ENCODE results near the gene TMEM30A.

Gene TMEM30A

DNA sequence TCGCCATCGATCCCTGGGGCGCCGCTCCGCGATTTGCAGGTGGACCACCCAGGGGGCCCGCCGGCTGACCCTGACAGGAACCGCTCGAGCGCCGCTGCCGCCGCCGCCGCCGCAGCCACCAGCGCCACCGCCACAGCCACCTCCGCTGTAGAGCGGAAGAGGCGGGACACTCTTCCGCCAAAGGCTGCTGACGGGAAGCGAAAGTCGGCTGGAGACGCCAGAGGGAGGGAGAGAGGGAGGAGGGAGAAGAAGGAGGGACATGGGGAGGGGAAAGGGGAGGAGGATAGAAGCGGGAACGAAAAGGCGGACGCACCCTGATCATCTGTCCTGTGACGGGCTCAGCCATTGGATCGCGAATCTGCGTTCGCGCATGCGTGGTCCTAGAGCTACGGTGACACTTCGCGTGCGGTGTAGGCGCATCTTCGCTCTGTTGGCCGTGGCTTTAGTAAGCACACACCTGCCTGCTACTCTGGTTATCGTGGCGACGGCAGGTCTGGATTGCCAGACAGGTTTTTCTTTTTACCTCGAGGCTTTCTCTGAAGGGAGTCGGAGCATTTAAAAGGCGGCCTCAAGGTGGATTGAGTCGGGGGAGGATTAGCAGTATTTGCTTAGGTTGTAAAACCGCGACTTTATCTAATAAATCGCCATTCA, at the start of gene TMEM30A:
TSS of gene TMEM30A (minus strand) at position 161 of the 651 bp plus-strand sequence. CDS start at position 7, 154 bp downstream.
- DNase-seq (ENCODE audit: low read depth in 2 of 3, low spot score in 2 of 3) = peak; percentile 70 to 88 (median 82)

DNA sequence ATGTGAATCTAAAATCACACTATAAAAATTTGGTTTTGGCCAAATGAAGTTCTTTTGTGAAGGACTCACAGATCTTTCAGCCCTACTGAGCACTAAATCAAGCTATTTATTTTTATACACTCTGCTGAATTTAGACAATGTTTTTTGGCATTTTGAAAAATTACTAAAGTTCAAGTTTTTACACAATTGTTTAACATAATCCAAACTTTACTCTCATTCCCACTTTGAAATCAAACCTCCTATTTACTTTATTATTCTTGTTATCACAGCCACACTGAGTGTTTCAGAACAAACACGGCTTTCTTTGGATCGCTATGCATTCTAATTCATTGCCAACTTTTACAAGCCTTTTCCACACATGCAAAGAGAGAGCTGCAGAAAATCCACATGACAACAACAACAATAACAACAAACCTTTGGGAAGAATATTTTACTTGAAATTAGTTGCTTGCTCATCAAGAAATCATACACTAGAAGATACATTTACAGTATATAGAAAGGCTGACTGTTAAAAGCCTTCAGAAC, 49.1 kb upstream of the TMEM30A start:
- no peak for DNase-seq (ENCODE audit: low read depth in 2 of 3, low spot score in 2 of 3)

- DNase-seq (ENCODE audit: low read depth in 2 of 3, low spot score in 2 of 3) = no peak
Observed at GRCh38 chr6:75331151-75331550, 46.6 kb upstream of the TMEM30A start.

DNA sequence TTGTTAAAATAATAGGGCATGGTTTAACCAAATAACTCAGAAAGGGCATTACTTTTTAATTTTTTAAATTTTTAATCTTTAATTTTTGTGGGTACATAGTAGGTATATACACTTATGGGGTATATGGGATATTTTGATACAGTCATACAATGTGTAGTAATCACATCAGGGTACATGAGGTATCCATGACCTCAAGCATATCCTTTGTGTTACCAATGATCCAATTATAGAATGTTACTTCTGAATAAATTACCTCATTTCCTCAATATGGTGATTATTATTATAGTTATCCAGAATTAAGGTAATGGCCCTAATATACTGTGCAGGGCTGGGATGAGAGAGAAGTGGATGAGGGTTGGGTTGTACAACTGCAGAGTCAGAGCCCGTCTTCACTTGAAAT, 45.1 kb upstream of the TMEM30A start:
- DNase-seq (ENCODE audit: low read depth in 2 of 3, low spot score in 2 of 3) = no peak

GRCh38 chr6:75327807-75328206, 43.2 kb upstream of the TMEM30A start:
- DNase-seq (ENCODE audit: low read depth in 2 of 3, low spot score in 2 of 3) = no peak

GRCh38 chr6:75326557-75327258, 42.1 kb upstream of the TMEM30A start:
- no peak for DNase-seq (ENCODE audit: low read depth in 2 of 3, low spot score in 2 of 3)

- no peak for DNase-seq (ENCODE audit: low read depth in 2 of 3, low spot score in 2 of 3)
Observed at GRCh38 chr6:75318900-75319299, 34.3 kb upstream of the TMEM30A start.

GRCh38 chr6:75317503-75318206, 33.1 kb upstream of the TMEM30A start:
- DNase-seq (ENCODE audit: low read depth in 2 of 3, low spot score in 2 of 3) = no peak

DNA sequence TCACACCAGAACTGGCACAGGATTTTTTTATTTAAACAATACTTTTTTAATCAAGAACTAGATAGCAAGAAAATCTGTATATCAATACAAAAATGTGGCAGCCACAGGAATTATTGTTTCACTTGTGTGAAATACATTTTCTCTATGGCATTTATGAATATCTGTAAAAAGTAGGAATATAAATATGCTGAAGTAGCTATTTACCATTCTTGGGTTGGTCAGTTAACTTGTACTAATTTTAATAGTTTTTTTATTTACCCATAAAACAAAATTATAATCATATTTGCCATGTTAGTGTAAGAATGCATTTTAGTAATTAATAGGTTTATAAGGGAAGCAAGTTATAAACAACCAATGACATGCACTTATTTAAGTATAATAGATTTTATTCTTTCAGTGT, 31.4 kb upstream of the TMEM30A start:
- no peak for DNase-seq (ENCODE audit: low read depth in 2 of 3, low spot score in 2 of 3)

- no peak for DNase-seq (ENCODE audit: low read depth in 2 of 3, low spot score in 2 of 3)
Observed at GRCh38 chr6:75308250-75308988, 23.8 kb upstream of the TMEM30A start.

GRCh38 chr6:75307364-75308004, 22.9 kb upstream of the TMEM30A start:
- no peak for DNase-seq (ENCODE audit: low read depth in 2 of 3, low spot score in 2 of 3)

DNA sequence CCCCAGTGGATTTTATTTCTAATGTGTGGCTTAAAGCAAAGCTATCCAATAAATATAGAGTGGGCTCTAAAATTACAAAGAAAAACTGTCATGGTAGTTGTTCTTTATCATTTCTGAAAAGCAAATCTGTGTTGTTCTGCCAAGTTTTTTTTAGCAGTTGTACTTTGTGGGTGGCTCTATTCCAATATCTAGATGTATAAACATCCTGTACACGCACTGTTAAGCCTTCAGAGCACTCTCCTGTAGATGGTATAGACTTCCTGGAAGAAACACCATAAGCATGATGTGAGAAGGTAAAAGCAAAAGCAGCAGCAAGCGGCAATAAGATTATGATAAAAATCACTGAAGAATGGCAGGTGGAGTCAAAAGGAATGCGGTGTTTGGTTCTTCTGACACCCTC, 21.5 kb upstream of the TMEM30A start:
- no peak for DNase-seq (ENCODE audit: low read depth in 2 of 3, low spot score in 2 of 3)

- no peak for DNase-seq (ENCODE audit: low read depth in 2 of 3, low spot score in 2 of 3)
Observed at GRCh38 chr6:75305573-75305972, 21.0 kb upstream of the TMEM30A start.

DNA sequence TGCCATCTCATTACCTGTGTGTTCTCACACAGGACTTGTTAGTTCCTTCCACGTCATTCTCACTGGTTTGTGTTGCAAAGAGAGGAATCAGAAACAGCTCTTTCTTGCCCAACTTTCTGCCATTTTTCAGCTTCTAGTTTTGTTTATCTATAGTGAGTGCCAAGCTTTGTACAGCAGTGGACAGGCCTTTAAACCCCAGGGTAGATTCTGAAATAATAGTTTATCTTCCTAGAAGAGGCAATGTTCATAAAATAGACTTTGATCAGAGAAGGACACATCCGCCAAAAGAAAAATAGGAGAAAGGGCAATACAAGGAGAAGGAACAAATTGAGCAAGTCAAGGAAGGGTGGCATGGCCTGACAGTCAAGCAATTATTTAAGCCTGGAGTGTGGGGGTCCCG, 17.7 kb upstream of the TMEM30A start:
- DNase-seq (ENCODE audit: low read depth in 2 of 3, low spot score in 2 of 3) = no peak

GRCh38 chr6:75301537-75301936, 16.9 kb upstream of the TMEM30A start:
- DNase-seq (ENCODE audit: low read depth in 2 of 3, low spot score in 2 of 3) = no peak

GRCh38 chr6:75301088-75301487, 16.5 kb upstream of the TMEM30A start:
- DNase-seq (ENCODE audit: low read depth in 2 of 3, low spot score in 2 of 3) = no peak

- no peak for DNase-seq (ENCODE audit: low read depth in 2 of 3, low spot score in 2 of 3)
Observed at GRCh38 chr6:75300531-75300855, 15.9 kb upstream of the TMEM30A start.

DNA sequence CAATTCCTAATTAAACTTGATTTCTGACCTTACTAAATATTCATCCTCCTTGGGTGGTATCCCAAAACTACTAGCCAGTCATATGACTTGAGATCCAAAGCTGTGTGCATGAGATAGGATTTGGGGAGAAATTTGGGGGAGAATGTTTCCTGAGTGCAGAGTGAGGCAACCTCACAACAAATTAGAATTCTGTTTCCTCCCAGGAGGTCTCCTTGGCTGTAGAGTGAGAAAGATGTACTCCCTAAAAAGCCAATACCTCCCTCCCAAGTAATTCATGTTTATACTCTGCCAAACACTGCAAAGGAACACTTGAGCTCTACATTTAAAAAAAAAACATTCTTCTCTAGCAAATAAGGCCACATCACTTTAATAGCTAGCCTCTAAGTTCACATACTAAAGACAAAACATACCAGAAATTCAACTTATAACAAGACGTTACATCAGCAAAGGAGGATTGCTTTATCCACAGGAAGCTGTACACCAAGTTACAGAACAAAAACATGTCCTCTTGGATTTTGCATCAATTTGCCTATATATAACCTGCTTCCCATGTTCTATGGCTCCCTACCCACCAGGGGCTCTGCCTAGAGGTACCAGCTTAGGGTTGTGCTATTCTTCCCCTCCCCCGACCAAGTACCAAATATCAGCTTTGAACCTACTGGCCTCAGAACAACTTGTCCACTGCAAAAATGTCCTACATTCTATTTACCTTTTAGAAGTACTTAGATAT, 15.4 kb upstream of the TMEM30A start:
- DNase-seq (ENCODE audit: low read depth in 2 of 3, low spot score in 2 of 3) = no peak

DNA sequence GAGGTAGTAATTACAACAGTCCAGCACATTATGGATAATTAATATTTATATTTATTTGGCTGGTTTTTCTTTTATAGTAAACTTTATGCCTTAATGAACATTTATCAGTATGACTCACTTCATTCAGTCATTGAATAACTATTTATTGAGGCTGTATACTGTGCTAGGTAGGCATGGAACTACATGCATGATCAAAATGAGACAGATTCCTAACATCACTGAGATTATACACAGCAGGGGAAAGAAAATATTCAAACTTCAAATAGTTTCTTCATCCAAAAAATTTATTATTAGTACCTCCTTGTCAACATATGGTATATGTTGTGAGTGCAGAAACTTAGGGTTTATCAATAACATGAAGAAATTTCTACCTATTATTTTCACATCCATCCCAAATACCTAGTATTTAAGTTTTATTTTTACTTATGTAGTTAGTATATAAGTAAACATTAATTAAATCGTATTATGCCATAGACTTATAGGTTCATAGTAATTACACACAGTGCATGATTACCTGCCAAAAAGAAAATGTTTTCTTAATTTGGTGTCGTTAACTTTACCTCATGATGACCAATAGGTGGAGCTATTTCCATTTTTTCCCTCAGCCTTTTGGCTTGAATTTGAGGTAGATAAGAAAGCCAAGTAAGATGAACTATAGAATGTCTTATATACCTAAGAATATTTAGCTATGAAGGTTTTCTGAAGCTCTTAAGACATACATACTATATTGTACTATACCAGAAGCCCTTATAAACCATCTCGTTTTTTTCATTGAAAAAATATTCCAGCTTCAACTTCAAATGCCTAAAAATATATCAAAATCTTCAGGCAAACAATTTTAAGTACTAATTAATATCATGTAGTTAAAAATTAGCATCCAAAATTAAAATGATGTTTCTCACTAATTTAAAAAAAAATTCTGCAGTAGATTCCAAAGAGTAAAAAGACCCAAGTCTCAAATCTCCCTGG, 12.5 kb upstream of the TMEM30A start:
- DNase-seq (ENCODE audit: low read depth in 2 of 3, low spot score in 2 of 3) = no peak

Data from activated CD8-positive, alpha-beta memory T cell treated with anti-CD3 and anti-CD28 coated beads for 48 hours (primary cell).